ENCODE measurements around the gene LDLRAD4. TPM values are rescaled to one million over a fixed set of nuclear protein-coding genes. Genes with fewer than 3 reads are reported as not detected.

Gene LDLRAD4
- total RNA-seq, 1 donor, result under 0.01 TPM

DNA sequence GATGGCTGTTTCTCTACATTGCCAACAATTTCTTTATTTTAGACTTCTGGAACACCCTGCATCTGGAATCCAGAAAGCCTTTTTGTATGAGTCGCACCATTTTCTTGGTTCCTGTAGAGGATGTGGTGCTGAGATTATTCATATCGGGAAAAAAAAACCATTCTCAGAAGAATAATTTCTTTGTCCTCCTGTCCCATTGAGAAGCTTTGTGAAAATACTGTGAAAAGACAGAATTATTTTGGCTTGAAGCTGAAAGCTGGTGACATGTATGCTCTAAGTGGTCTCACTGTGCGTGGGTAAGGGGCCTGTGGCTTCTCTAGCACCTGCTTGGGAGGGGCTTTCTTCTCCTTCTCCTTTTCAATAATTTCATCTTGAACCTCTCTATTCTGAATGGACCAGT, 369.4 kb downstream of the LDLRAD4 start:
- Histone ChIP-seq H3K4me2 (ENCODE audit: insufficient read depth, low read length) (no peak overlapping the region), H3K9me3 (ENCODE audit: low read depth, low read length) (no peaks in the 10 kb centered on the region), H3K27ac (ENCODE audit: low read depth, low read length) (no peak overlapping the region), H3K4me1 (ENCODE audit: insufficient read depth, low read length) (no peaks in the 10 kb centered on the region), H4K20me1 (ENCODE audit: insufficient read depth, low read length) (no peaks in the 10 kb centered on the region), H2AFZ (ENCODE audit: low read length) (no peak overlapping the region), H3K79me2 (ENCODE audit: insufficient read depth, low read length) (no peaks in the 10 kb centered on the region), H3K36me3 (ENCODE audit: insufficient read depth, low read length) (no peaks in the 10 kb centered on the region), H3K4me3 (ENCODE audit: insufficient read depth, low read length) (no peak overlapping the region), H3K27me3 (ENCODE audit: insufficient read depth, low read length) (no peaks in the 10 kb centered on the region)
- DNase-seq (ENCODE audit: insufficient read length, low spot score, missing footprints), result no peak
- TF ChIP-seq, protein P1, sequence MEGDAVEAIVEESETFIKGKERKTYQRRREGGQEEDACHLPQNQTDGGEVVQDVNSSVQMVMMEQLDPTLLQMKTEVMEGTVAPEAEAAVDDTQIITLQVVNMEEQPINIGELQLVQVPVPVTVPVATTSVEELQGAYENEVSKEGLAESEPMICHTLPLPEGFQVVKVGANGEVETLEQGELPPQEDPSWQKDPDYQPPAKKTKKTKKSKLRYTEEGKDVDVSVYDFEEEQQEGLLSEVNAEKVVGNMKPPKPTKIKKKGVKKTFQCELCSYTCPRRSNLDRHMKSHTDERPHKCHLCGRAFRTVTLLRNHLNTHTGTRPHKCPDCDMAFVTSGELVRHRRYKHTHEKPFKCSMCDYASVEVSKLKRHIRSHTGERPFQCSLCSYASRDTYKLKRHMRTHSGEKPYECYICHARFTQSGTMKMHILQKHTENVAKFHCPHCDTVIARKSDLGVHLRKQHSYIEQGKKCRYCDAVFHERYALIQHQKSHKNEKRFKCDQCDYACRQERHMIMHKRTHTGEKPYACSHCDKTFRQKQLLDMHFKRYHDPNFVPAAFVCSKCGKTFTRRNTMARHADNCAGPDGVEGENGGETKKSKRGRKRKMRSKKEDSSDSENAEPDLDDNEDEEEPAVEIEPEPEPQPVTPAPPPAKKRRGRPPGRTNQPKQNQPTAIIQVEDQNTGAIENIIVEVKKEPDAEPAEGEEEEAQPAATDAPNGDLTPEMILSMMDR (IDR thresholded peaks at IDR 0.05; ENCODE audit: extremely low read depth, low read depth, low read length), result no peak

DNA sequence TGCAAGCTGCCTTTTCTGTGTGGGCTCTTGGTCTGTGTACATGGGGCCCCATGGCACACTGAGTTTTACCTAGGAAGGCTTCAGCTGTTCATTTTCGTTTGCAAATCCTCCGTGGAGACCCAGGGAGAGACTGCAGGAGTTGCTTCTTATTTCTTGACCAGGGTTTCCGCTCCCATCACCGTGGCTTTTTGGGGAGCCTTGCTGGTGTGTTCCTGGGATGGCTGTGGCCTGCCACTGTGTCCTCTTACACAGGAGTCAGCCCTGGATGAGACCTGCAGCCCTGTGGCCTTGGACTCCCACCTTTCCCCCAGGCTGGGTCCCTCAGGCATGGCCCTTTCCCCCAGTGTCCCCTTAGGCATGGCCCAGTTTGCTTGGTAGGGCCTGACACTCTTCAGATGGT, 370.8 kb downstream of the LDLRAD4 start:
- Histone ChIP-seq H3K9me3 (ENCODE audit: low read depth, low read length) (no peaks in the 10 kb centered on the region), H4K20me1 (ENCODE audit: insufficient read depth, low read length) (no peaks in the 10 kb centered on the region), H3K4me2 (ENCODE audit: insufficient read depth, low read length) (no peak overlapping the region), H3K27ac (ENCODE audit: low read depth, low read length) (no peak overlapping the region), H3K79me2 (ENCODE audit: insufficient read depth, low read length) (no peaks in the 10 kb centered on the region), H3K4me3 (ENCODE audit: insufficient read depth, low read length) (no peak overlapping the region), H3K4me1 (ENCODE audit: insufficient read depth, low read length) (no peaks in the 10 kb centered on the region), H3K27me3 (ENCODE audit: insufficient read depth, low read length) (no peaks in the 10 kb centered on the region), H3K36me3 (ENCODE audit: insufficient read depth, low read length) (no peaks in the 10 kb centered on the region), H2AFZ (ENCODE audit: low read length) (no peak overlapping the region)
- TF ChIP-seq, protein P1 (IDR thresholded peaks at IDR 0.05; ENCODE audit: extremely low read depth, low read depth, low read length), result no peak
- DNase-seq (ENCODE audit: insufficient read length, low spot score, missing footprints), result no peak

DNA sequence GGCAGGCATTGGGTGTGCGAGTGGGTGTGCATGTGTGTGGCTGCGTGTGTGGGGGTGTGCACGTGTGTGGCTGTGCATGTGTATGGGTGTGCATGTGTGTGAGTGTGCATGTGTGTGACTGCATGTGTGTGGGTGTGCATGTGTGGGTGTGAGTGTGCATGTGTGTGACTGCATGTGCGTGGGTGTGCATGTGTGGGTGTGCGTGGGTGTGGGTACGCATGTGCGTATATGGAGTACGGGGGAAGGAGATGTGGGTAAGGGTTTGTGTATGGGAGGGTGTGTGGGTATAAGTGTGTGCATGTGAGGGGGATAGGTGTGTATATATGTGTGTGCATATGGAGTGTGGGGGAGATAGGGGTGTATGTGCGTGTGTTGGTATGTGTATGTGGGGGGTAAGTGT, 371.4 kb downstream of the LDLRAD4 start:
- Histone ChIP-seq H3K36me3 (ENCODE audit: insufficient read depth, low read length) (no peaks in the 10 kb centered on the region), H3K79me2 (ENCODE audit: insufficient read depth, low read length) (no peaks in the 10 kb centered on the region), H3K4me1 (ENCODE audit: insufficient read depth, low read length) (no peaks in the 10 kb centered on the region), H3K27me3 (ENCODE audit: insufficient read depth, low read length) (no peaks in the 10 kb centered on the region), H3K27ac (ENCODE audit: low read depth, low read length) (no peak overlapping the region), H4K20me1 (ENCODE audit: insufficient read depth, low read length) (no peaks in the 10 kb centered on the region), H3K4me3 (ENCODE audit: insufficient read depth, low read length) (no peak overlapping the region), H3K9me3 (ENCODE audit: low read depth, low read length) (no peaks in the 10 kb centered on the region), H3K4me2 (ENCODE audit: insufficient read depth, low read length) (no peak overlapping the region), H2AFZ (ENCODE audit: low read length) (no peak overlapping the region)
- DNase-seq (ENCODE audit: insufficient read length, low spot score, missing footprints), result no peak
- TF ChIP-seq, protein P1 (IDR thresholded peaks at IDR 0.05; ENCODE audit: extremely low read depth, low read depth, low read length), result no peak

DNA sequence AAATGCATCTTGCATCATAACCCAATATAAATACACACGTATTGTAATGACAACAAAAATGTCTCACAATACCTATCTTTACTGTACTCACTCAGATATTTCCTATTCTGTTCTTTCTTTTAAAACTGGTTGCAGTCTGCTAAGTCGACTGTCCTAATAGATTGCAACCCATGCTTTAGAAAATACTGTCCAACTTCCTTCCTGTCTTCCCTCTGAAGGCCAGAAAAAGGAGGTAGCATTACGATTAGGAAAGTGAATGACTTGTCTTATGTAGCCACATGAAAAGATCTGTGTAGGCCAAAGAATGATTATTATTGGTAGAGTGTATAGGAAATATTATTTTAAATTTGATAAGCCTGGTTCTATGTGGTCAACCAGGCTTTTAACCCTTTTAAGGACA, 373.7 kb downstream of the LDLRAD4 start:
- no peak overlapping the region for H3K4me2 ChIP-seq (ENCODE audit: insufficient read depth, low read length)
- H3K79me2 ChIP-seq (ENCODE audit: insufficient read depth, low read length), result no peaks in the 10 kb centered on the region
- no peak overlapping the region for H2AFZ ChIP-seq (ENCODE audit: low read length)
- TF ChIP-seq, protein P1 (IDR thresholded peaks at IDR 0.05; ENCODE audit: extremely low read depth, low read depth, low read length), result no peak
- H3K27me3 ChIP-seq (ENCODE audit: insufficient read depth, low read length), result no peaks in the 10 kb centered on the region
- no peaks in the 10 kb centered on the region for H4K20me1 ChIP-seq (ENCODE audit: insufficient read depth, low read length)
- no peaks in the 10 kb centered on the region for H3K9me3 ChIP-seq (ENCODE audit: low read depth, low read length)
- H3K4me1 ChIP-seq (ENCODE audit: insufficient read depth, low read length), result no peaks in the 10 kb centered on the region
- no peak for DNase-seq (ENCODE audit: insufficient read length, low spot score, missing footprints)
- H3K36me3 ChIP-seq (ENCODE audit: insufficient read depth, low read length), result no peaks in the 10 kb centered on the region
- H3K4me3 ChIP-seq (ENCODE audit: insufficient read depth, low read length), result no peak overlapping the region
- no peak overlapping the region for H3K27ac ChIP-seq (ENCODE audit: low read depth, low read length)
